Coronary artery (tissue), 2 donors: ENCODE results near the gene C17orf75.

ENCODE experiments used
- DNase-seq: peaks from one replicate; pipeline ENCODE4 v3.0.0-alpha.2; 2017; ENCODE audit warnings: low spot score
- H3K27ac ChIP-seq, 2 donors: fragments of 200-600 bp; sonication (generic); one replicate each; pipeline ENCODE4 v1.5.1; 2016 to 2019
- H3K4me3 ChIP-seq: fragments of 200-600 bp; sonication (generic); 2 replicates; pipeline ENCODE4 v1.5.1; 2016; ENCODE audit warnings: mild to moderate bottlenecking, moderate library complexity
- TF ChIP-seq, protein P1 (sequence below): fragments of 200-600 bp; sonication (generic); IDR thresholded peaks from one replicate; pipeline ENCODE4 v1.5.1; 2019; ENCODE audit warnings: antibody characterized with exemption

C17orf75 gene

DNA sequence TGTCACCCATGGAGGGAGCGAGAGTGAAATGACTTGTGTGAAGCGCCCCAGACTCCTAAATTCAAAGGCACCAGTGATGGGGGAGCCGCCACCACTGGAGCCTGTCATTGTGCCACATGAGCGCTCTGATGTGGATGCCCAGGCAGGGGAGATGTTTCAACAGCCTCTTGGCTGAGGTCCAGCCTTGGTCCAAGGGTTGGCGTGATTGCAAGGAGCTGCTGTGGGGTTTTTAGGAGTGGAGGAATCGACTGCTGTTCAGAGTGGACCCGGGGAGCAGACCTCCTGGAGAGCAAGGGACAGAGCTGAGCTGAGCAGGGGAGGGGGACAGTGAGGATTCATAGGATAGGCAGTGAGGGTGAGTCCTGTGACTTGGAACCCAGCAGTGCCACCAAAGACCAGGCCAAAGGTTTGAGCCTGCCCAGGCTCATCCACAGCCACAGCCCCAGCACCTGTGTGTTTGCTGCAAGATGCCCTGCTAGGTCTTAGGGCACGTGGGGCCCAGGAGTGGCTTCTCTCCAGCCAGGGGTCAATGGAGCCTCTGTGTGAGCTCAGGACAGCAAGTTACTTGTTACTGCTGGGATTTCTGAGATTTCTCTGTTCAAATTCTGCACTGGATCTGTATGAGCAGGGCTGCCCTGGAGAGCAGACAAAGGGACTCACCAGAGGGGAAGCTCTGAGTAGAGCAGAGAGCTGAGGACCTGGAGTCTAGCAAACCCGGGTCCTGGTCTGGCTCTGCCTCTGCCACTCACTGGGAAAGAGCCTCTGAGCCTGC, 56.0 kb downstream of the C17orf75 start:
- no peak for DNase-seq
- H3K4me3 ChIP-seq, result no peak overlapping the region
- H3K27ac ChIP-seq, result no peak overlapping the region
- TF ChIP-seq, protein P1, sequence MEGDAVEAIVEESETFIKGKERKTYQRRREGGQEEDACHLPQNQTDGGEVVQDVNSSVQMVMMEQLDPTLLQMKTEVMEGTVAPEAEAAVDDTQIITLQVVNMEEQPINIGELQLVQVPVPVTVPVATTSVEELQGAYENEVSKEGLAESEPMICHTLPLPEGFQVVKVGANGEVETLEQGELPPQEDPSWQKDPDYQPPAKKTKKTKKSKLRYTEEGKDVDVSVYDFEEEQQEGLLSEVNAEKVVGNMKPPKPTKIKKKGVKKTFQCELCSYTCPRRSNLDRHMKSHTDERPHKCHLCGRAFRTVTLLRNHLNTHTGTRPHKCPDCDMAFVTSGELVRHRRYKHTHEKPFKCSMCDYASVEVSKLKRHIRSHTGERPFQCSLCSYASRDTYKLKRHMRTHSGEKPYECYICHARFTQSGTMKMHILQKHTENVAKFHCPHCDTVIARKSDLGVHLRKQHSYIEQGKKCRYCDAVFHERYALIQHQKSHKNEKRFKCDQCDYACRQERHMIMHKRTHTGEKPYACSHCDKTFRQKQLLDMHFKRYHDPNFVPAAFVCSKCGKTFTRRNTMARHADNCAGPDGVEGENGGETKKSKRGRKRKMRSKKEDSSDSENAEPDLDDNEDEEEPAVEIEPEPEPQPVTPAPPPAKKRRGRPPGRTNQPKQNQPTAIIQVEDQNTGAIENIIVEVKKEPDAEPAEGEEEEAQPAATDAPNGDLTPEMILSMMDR, result no peak

DNA sequence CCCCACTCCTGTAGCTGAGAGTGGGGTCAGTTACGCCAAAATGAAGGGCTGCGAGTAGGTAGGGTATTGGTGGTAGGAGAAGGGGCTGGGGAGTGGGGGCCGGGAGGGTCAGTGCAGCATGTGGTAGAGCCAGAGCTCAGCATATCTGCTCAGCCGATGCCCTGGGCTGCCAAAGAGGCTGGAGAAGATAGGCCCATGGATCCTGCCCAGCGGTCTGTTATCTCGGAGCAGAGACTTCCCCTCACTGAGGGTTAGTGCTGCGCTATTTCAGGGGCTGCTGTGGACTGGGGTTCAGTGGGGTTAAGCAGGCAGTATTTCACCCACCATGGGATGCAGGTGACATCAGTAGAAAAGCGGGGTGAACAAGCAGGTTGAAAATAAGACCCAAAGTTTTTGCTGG, 56.7 kb downstream of the C17orf75 start:
- H3K4me3 ChIP-seq, result no peak overlapping the region
- TF ChIP-seq, protein P1, result no peak
- no peak overlapping the region for H3K27ac ChIP-seq
- no peak for DNase-seq

DNA sequence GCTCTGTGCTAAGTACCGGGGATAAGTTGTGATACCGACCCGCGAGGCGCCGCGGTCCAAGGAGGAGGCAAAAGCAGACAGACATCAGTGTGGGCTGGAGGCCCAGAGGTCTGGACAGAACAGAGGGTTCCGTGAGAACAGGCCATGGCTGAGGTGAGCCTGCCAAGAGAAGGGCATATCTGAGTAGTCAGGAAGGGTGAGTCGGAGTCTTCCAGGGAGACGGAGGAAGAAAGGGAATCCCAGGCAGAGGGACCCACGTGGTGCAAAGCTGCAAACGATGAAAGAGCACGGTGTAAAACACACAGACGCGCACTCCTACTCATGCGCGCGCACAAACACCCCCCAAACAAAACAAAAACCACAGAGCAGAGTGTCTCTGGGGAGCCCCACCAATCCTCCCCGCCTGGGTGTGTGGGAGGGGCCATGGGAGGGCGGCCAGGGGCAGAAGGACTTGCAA, 58.2 kb downstream of the C17orf75 start:
- H3K4me3 ChIP-seq, result no peak overlapping the region
- TF ChIP-seq, protein P1, result no peak
- DNase-seq, result no peak
- H3K27ac ChIP-seq, result no peak overlapping the region

DNA sequence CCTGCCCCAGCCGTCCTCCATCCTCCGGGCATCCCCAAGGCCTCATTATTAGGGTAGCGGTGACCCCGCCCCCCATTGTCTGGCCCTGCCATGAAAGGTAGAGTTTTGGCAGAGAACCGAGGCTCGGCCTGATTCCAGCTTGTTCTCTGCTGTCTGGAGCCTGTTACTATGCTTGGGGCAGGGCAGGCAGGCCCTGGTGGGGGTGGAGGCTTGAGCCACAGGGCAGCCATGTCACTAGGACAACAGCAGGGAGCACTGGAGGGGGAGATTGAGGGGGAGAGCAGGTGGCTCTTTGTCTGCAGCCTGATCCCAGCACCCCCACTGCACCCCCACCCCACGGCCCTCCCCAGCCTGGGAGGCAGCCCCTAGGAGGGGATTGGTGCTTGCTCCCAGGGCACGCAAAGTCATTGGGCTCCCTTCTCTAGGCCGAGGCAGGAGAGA, 60.9 kb downstream of the C17orf75 start:
- no peak overlapping the region for H3K4me3 ChIP-seq
- TF ChIP-seq, protein P1, result no peak
- DNase-seq, result no peak
- H3K27ac ChIP-seq, result no peak overlapping the region

DNA sequence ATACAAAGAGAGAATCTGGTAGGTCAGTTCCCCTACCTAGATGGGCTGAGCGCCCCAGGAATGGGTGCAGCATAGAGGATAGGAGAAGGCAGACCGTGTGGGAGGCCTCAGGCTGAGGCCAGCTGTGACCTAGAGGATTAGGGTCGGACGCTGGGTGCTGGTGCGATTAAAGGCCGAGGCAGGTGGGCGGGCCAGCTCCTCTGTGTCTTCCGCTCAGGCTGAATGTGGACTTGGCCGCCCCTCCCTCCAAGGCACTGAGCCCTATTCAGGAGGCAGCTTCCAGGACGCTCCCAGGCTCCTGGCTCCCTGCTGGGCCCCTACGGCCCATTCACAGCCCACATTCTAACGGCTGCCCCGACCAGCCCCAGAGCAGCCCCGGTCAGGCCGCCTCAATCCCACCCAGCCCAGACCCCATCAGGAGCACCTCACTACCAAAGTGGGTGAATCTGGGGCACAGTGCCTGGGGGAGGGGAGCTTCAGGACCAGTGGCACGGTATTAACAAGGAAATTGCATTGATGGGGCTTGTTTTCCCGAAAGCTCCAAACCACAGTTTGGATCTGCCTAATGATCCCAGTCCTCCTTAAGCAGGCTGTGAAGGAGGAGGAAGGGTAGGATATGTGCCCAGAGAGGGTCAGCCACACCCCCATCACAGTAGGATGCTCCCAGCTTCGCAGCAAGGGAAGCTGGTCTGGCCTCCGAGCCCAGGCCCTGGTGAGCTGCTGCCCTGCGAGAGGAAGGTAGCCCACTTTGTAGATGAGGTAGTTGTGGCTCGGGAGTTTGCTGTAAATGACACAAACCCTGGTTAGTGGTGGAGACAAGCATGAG, 61.9 kb downstream of the C17orf75 start:
- H3K4me3 ChIP-seq, result no peak overlapping the region
- no peak overlapping the region for H3K27ac ChIP-seq
- TF ChIP-seq, protein P1, result no peak
- DNase-seq, result no peak

DNA sequence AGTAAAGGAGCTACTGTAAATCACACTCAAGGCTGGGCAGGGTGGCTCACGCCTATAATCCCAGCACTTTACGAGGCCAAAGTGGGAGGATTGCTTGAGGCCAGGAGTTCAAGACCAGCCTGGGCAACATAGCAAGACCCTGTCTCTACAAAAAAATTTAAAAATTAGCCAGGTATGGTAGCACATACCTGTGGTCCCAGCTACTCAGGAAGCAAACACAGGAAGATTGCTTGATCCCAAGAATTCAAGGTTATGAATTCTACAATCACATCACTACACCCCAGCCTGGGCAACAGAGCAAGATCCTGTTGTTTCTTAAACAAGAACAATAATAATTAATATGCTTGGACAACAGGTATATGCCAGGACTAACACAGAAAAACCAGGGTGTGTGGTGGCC, 63.2 kb downstream of the C17orf75 start:
- no peak for DNase-seq
- Histone ChIP-seq H3K27ac (no peak overlapping the region), H3K4me3 (no peak overlapping the region)
- TF ChIP-seq, protein P1, result no peak
